ENCODE data around the gene CDKAL1.

- no peak for TF ChIP-seq EZH2 (IDR thresholded peaks at IDR 0.05)
- no peak for TF ChIP-seq CTCF (IDR thresholded peaks at IDR 0.05)
Measured at GRCh38 chr6:20583444-20583800, 49.2 kb downstream of the CDKAL1 start.

Measured in neural progenitor cell (in vitro differentiated cells).